HCT116 (cell line): ENCODE results near the gene OR2A14. TPM values are rescaled to one million over a fixed set of nuclear protein-coding genes. Genes with fewer than 3 reads are reported as not detected.

Experiments used
- ATAC-seq: fragments of 200-7000 bp; cut with Tn5 transposase; 2 replicates; pipeline ENCODE4 v1.9.1; 2020; ENCODE audit warnings: mild to moderate bottlenecking, moderate library complexity
- BruUV-seq: library from RNA; stranded (reverse); fragments of 400-500 nt; replicated peaks from 2 replicates; lab custom pipeline; 2021; lab: Mats Ljungman, UMichigan
- CTCF ChIA-PET: fragments of 300-600 bp; sonication (Branson Sonifier 250); formaldehyde crosslinking; loops from one replicate; lab custom pipeline; 2021; ENCODE audit warnings: antibody characterized with exemption; lab: Charles Lee
- POLR2A ChIA-PET: fragments of 300-600, 350-600 bp; sonication (Branson Sonifier 250); formaldehyde crosslinking; loops from one replicate; lab custom pipeline; 2021; ENCODE audit warnings: antibody characterized with exemption; lab: Charles Lee
- RAD21 ChIA-PET, 2 experiments: fragments of 300-600 bp; sonication (Branson Sonifier 250); formaldehyde crosslinking; loops; one replicate each; lab custom pipeline; 2023; ENCODE audit warnings: low total read pairs in 2 of 2; ENCODE audit not compliant: uncharacterized antibody in 2 of 2, unreplicated experiment in 2 of 2, low non-redundant PET in 1 of 2; lab: Charles Lee
- DNase-seq: peaks from one replicate; pipeline ENCODE4 v3.0.0-alpha.2; 2010; ENCODE audit warnings: low read depth, low spot score
- H2AFZ ChIP-seq: fragments of 200-600 bp; shearing (Covaris generic), sonication (generic); 2 replicates; pipeline ENCODE4 v1.6.1; 2017; ENCODE audit warnings: low read depth, mixed run types, mixed read lengths, antibody characterized with exemption, low read length; ENCODE audit not compliant: poor library complexity, severe bottlenecking
- H3K27ac ChIP-seq: 2 replicates; pipeline ENCODE4 v1.5.1; 2012; ENCODE audit warnings: low read depth, low read length
- H3K27me3 ChIP-seq: fragments of 200-600 bp; sonication (generic); 2 replicates; pipeline ENCODE4 v1.6.1; 2016; ENCODE audit warnings: mixed run types, low read length, mixed read lengths; ENCODE audit not compliant: insufficient read depth
- H3K36me3 ChIP-seq, 2 experiments: fragments of 200-500 bp in 1 of 2; fragments of 200-600 bp in 1 of 2; sonication (Bioruptor generic) in 1 of 2; sonication (generic) in 1 of 2; 2 replicates each; pipeline versions ENCODE4 v1.5.1 to v1.6.1; 2014 to 2016; ENCODE audit warnings: low read length in 2 of 2, inconsistent platforms in 1 of 2, mixed read lengths in 1 of 2, mixed run types in 1 of 2; ENCODE audit not compliant: insufficient read depth in 2 of 2, control insufficient read depth in 1 of 2
- H3K4me1 ChIP-seq, 2 experiments: fragments of 200-600 bp in 1 of 2; sonication (generic) in 1 of 2; 2 replicates each; pipeline versions ENCODE4 v1.5.1 to v1.6.1; 2012 to 2017; ENCODE audit warnings: low read length in 2 of 2, inconsistent platforms in 1 of 2, mild to moderate bottlenecking in 1 of 2, mixed read lengths in 1 of 2, mixed run types in 1 of 2, moderate library complexity in 1 of 2; ENCODE audit not compliant: insufficient read depth in 2 of 2, control insufficient read depth in 1 of 2
- H3K4me2 ChIP-seq: fragments of 200-600 bp; sonication (generic); 2 replicates; pipeline ENCODE4 v1.6.1; 2017; ENCODE audit warnings: mixed run types, low read length, mixed read lengths
- H3K4me3 ChIP-seq, 2 experiments: fragments of 200-600 bp in 1 of 2; sonication (generic) in 1 of 2; replicated peaks in 1 of 2; 2 replicates each; pipeline ENCODE4 v1.5.1; 2011 to 2016; ENCODE audit warnings: low read length in 2 of 2, control low read depth in 1 of 2, low read depth in 1 of 2, mild to moderate bottlenecking in 1 of 2, mixed read lengths in 1 of 2, mixed run types in 1 of 2
- H3K79me2 ChIP-seq: fragments of 200-600 bp; sonication (generic); 2 replicates; pipeline ENCODE4 v1.6.1; 2017; ENCODE audit warnings: mild to moderate bottlenecking, mixed run types, low read length, moderate library complexity, mixed read lengths; ENCODE audit not compliant: insufficient read depth
- H3K9ac ChIP-seq: fragments of 200-600 bp; sonication (generic); 2 replicates; pipeline ENCODE4 v1.6.1; 2016; ENCODE audit warnings: low read length, mixed read lengths
- H3K9me2 ChIP-seq: fragments of 200-600 bp; sonication (generic), shearing (Covaris generic); 2 replicates; pipeline ENCODE4 v1.6.1; 2017; ENCODE audit warnings: mixed run types, mild to moderate bottlenecking, moderate library complexity; ENCODE audit not compliant: insufficient read depth
- H3K9me3 ChIP-seq, 2 experiments: fragments of 200-500 bp in 1 of 2; fragments of 200-600 bp in 1 of 2; sonication (Bioruptor generic) in 1 of 2; sonication (generic) in 1 of 2; 2 replicates each; pipeline ENCODE4 v1.6.1; 2014 to 2017; ENCODE audit warnings: low read length in 2 of 2, mixed read lengths in 2 of 2, inconsistent platforms in 1 of 2, low read depth in 1 of 2, mild to moderate bottlenecking in 1 of 2, mixed run types in 1 of 2, moderate library complexity in 1 of 2; ENCODE audit not compliant: control insufficient read depth in 1 of 2, insufficient read depth in 1 of 2
- H4K20me1 ChIP-seq: fragments of 200-600 bp; sonication (generic), shearing (Covaris generic); 2 replicates; pipeline ENCODE4 v1.6.1; 2017; ENCODE audit warnings: mixed run types, mild to moderate bottlenecking, moderate library complexity; ENCODE audit not compliant: insufficient read depth
- CBX3 ChIP-seq: IDR thresholded peaks from 2 replicates; pipeline ENCODE4 v1.6.1; 2012; ENCODE audit warnings: low read depth
- CEBPB ChIP-seq: IDR thresholded peaks from 2 replicates; pipeline ENCODE4 v1.6.1; 2012; ENCODE audit warnings: low read depth
- CTCF ChIP-seq, 3 experiments: fragments of 200-600 bp in 1 of 3; sonication (generic) in 1 of 3; IDR thresholded peaks in 2 of 3; conservative IDR thresholded peaks in 1 of 3; 2 replicates each; pipeline ENCODE4 v1.5.1; 2012 to 2017; ENCODE audit warnings: low read depth in 2 of 3, low read length in 2 of 3, antibody characterized with exemption in 1 of 3, borderline replicate concordance in 1 of 3, control low read depth in 1 of 3, mild to moderate bottlenecking in 1 of 3, mixed read lengths in 1 of 3, mixed run types in 1 of 3, moderate library complexity in 1 of 3; ENCODE audit not compliant: insufficient read depth in 1 of 3
- EGR1 ChIP-seq: IDR thresholded peaks from 2 replicates; pipeline ENCODE4 v1.6.1; 2012; ENCODE audit warnings: low read depth
- ELF1 ChIP-seq: IDR thresholded peaks from 2 replicates; pipeline ENCODE4 v1.6.1; 2012; ENCODE audit warnings: low read depth, borderline replicate concordance
- EZH2 ChIP-seq: fragments of 200-600 bp; sonication (generic); IDR thresholded peaks from 2 replicates; pipeline ENCODE4 v1.6.1; 2017; ENCODE audit warnings: antibody characterized with exemption, mixed run types
- EZH2phosphoT487 ChIP-seq: fragments of 200-600 bp; IDR thresholded peaks from 2 replicates; pipeline ENCODE4 v1.6.1; 2018; ENCODE audit warnings: antibody characterized with exemption, borderline replicate concordance
- FOSL1 ChIP-seq: IDR thresholded peaks from 2 replicates; pipeline ENCODE4 v1.6.1; 2012; ENCODE audit warnings: low read depth
- POLR2A ChIP-seq: IDR thresholded peaks from 2 replicates; pipeline ENCODE4 v1.7.0; 2011; ENCODE audit warnings: borderline replicate concordance; ENCODE audit not compliant: insufficient read depth, insufficient read length; ENCODE audit errors: extremely low read depth
- POLR2AphosphoS5 ChIP-seq: IDR thresholded peaks from 2 replicates; pipeline ENCODE4 v1.6.1; 2011; ENCODE audit warnings: mild to moderate bottlenecking, low read depth, low read length, moderate library complexity
- RAD21 ChIP-seq: IDR thresholded peaks from 2 replicates; pipeline ENCODE4 v1.6.1; 2012; ENCODE audit warnings: low read depth, mild to moderate bottlenecking
- REST ChIP-seq: IDR thresholded peaks from 2 replicates; pipeline ENCODE4 v1.6.1; 2012; ENCODE audit warnings: low read depth
- SIN3A ChIP-seq: IDR thresholded peaks from 2 replicates; pipeline ENCODE4 v1.6.1; 2012; ENCODE audit warnings: low read depth
- SP1 ChIP-seq: IDR thresholded peaks from 2 replicates; pipeline ENCODE4 v1.6.1; 2012; ENCODE audit warnings: low read depth
- SRF ChIP-seq: IDR thresholded peaks from 2 replicates; pipeline ENCODE4 v1.6.1; 2012; ENCODE audit warnings: low read depth
- TCF7L2 ChIP-seq: IDR thresholded peaks from 2 replicates; pipeline ENCODE4 v1.7.0; 2011; ENCODE audit warnings: borderline replicate concordance, inconsistent platforms; ENCODE audit not compliant: insufficient read depth, insufficient read length; ENCODE audit errors: extremely low read depth
- YY1 ChIP-seq: IDR thresholded peaks from 2 replicates; pipeline ENCODE4 v1.6.1; 2011; ENCODE audit warnings: low read length, low read depth, moderate library complexity, mild to moderate bottlenecking; ENCODE audit not compliant: insufficient replicate concordance; ENCODE audit errors: extremely low read depth
- ZBTB33 ChIP-seq: IDR thresholded peaks from 2 replicates; pipeline ENCODE4 v1.6.1; 2011; ENCODE audit warnings: mild to moderate bottlenecking, low read length, moderate library complexity; ENCODE audit not compliant: insufficient replicate concordance; ENCODE audit errors: extremely low read depth
- ZFX ChIP-seq: fragments of 450-650 bp; IDR thresholded peaks from 2 replicates; pipeline ENCODE4 v1.6.1; 2017
- ZNF274 ChIP-seq: fragments of 200-500 bp; sonication (Bioruptor generic); IDR thresholded peaks from 2 replicates; pipeline ENCODE4 v1.6.1; 2014; ENCODE audit warnings: mild to moderate bottlenecking, low read depth, low read length, inconsistent platforms
- intact Hi-C: fragments of 100-400 bp; cut with micrococcal nuclease; formaldehyde crosslinking; loops from 2 replicates; pipeline ENCODE4 v1.10.0; 2022
- total RNA-seq: library from RNA; stranded (reverse); gene quantifications from one replicate; pipeline ENCODE4 v1.2.1, GENCODE V29; 2021; ENCODE audit not compliant: unreplicated experiment

Gene OR2A14
- total RNA-seq, 1 experiment from 2014 or later: not detected

GRCh38 chr7:144110272-144110671, 12.7 kb upstream of the OR2A14 start:
- CTCF ChIA-PET: interaction anchor here (1.0 kb wide), 1 partner anchor 18 kb away, joined by 5 read pairs; no protein-coding TSS in a partner anchor
- Histone ChIP-seq H3K27me3 (no peaks in the 10 kb centered on the region), H3K4me2 (no peak overlapping the region), H3K36me3 (no peaks in the 10 kb centered on the region), H2AFZ (no peak overlapping the region), H3K9ac (no peak overlapping the region), H4K20me1 (no peaks in the 10 kb centered on the region), H3K27ac (no peak overlapping the region), H3K4me3 (no peak overlapping the region), H3K9me3 (no peaks in the 10 kb centered on the region), H3K9me2 (no peaks in the 10 kb centered on the region), H3K79me2 (no peaks in the 10 kb centered on the region), H3K4me1 (no peaks in the 10 kb centered on the region)
- POLR2A ChIA-PET: no interaction called here
- ATAC-seq (no peak), DNase-seq (no peak)
- BruUV-seq: no TSS peak
- TF ChIP-seq FOSL1: no peak
- TF ChIP-seq EZH2phosphoT487: no peak
- TF ChIP-seq YY1: no peak
- TF ChIP-seq SIN3A: no peak
- no peak for TF ChIP-seq SRF
- no peak for TF ChIP-seq ZFX
- no peak for TF ChIP-seq TCF7L2
- TF ChIP-seq CTCF (IDR thresholded peaks at IDR 0.05 in 2 of 3, conservative IDR thresholded peaks at IDR 0.05 in 1 of 3; ENCODE audit: borderline replicate concordance in 1 of 3, insufficient read depth in 1 of 3, low read depth in 2 of 3, low read length in 2 of 3): no peak
- TF ChIP-seq CEBPB: no peak
- TF ChIP-seq REST: no peak
- TF ChIP-seq RAD21: no peak
- no peak for TF ChIP-seq ZBTB33
- TF ChIP-seq POLR2AphosphoS5: no peak
- no peak for TF ChIP-seq POLR2A
- no peak for TF ChIP-seq ELF1
- no peak for TF ChIP-seq EZH2
- no peak for TF ChIP-seq ZNF274
- no peak for TF ChIP-seq EGR1
- no peak for TF ChIP-seq CBX3
- no peak for TF ChIP-seq SP1
- RAD21 ChIA-PET: no interaction called here
- intact Hi-C loops: no loop called here
